Heart left ventricle (tissue), 13 donors: ENCODE data around the gene SNX11.
"Not testable (repeated sequence)": the region's sequence is repeated elsewhere in the genome, so short reads cannot be mapped to it uniquely, and the experiment has no call there.

Experiments
- POLR2A ChIP-seq, 2 donors: fragments of 450-650 bp; IDR thresholded peaks; one replicate each; pipeline ENCODE4 v1.6.1; 2017; ENCODE audit warnings: antibody characterized with exemption in 2 of 2, mild to moderate bottlenecking in 2 of 2, moderate library complexity in 2 of 2
- TF ChIP-seq, protein P1 (sequence below), 12 donors: fragments of 200-600 bp; sonication (generic) in 4 of 12; IDR thresholded peaks; one replicate each; pipeline versions ENCODE4 v1.5.0 to v1.8.0; 2018 to 2022; ENCODE audit warnings: antibody characterized with exemption in 12 of 12, mild to moderate bottlenecking in 5 of 12
- donor health status: ischemic (EF 13 %, LVEDD 7.1; RV severe dilation, severe dysfunction).
- donor health status: DM: no; HTN: yes; CAD: no.
- donor health status: DM: no; HTN: no; CAD: no.
- donor health status: ischemic (EF 25% LVEDD 6.9; RV normal size, moderate dysfunction).
- donor health status: ischemic (EF 25% LVEDD 5.7; RV mildly dilated, moderate dysfunction).
- donor health status: ischemic (EF 35%, LVEDD 5.7; RV mildly dilated, moderate dysfunction).
- donor health status: nonischemic (EF 11% LVEDD 7.7; RV severe dilation, severe dysfunction).
- donor health status: DM: yes; HTN: yes; CAD: no.
- donor health status: PGD.
- donor health status: ischemic (EF 29% LVEDD 5.4; RV normal size, mild dysfunction).
- donor health status: nonischemic (EF 23%, LVEDD 6.1; RV moderate dilation, normal function).

DNA sequence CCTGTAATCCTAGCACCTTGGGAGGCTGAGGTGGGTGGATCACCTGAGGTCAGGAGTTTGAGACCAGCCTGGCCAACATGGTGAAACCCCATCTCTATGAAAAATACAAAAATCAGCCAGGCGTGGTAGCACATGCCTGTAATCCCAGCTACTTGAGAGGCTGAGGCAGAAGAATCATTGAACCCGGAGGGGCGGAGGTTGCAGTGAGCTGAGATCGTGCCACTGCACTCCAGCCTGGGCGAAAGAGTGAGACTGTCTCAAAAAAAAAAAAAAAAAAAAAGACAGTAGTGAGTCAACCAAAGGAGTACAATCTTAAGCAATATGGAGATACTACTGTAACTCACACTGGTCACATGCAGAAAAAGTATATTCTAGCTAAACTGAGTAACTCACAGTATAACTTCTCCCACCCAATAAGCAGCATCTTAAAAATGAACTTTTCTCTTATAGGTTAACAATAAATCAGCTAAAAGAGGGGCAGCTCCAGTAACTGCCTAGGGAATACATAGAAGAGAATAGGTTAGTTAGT, 33.9 kb upstream of the SNX11 start:
- TF ChIP-seq, protein P1, sequence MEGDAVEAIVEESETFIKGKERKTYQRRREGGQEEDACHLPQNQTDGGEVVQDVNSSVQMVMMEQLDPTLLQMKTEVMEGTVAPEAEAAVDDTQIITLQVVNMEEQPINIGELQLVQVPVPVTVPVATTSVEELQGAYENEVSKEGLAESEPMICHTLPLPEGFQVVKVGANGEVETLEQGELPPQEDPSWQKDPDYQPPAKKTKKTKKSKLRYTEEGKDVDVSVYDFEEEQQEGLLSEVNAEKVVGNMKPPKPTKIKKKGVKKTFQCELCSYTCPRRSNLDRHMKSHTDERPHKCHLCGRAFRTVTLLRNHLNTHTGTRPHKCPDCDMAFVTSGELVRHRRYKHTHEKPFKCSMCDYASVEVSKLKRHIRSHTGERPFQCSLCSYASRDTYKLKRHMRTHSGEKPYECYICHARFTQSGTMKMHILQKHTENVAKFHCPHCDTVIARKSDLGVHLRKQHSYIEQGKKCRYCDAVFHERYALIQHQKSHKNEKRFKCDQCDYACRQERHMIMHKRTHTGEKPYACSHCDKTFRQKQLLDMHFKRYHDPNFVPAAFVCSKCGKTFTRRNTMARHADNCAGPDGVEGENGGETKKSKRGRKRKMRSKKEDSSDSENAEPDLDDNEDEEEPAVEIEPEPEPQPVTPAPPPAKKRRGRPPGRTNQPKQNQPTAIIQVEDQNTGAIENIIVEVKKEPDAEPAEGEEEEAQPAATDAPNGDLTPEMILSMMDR (IDR thresholded peaks at IDR 0.05): not testable (repeated sequence)
- not testable (repeated sequence) for TF ChIP-seq POLR2A (IDR thresholded peaks at IDR 0.05)
